ENCODE results near the gene CNKSR3.
A peak's percentile ranks its signal among the peaks of the same experiment; 100 is the strongest.

The CNKSR3 gene

DNA sequence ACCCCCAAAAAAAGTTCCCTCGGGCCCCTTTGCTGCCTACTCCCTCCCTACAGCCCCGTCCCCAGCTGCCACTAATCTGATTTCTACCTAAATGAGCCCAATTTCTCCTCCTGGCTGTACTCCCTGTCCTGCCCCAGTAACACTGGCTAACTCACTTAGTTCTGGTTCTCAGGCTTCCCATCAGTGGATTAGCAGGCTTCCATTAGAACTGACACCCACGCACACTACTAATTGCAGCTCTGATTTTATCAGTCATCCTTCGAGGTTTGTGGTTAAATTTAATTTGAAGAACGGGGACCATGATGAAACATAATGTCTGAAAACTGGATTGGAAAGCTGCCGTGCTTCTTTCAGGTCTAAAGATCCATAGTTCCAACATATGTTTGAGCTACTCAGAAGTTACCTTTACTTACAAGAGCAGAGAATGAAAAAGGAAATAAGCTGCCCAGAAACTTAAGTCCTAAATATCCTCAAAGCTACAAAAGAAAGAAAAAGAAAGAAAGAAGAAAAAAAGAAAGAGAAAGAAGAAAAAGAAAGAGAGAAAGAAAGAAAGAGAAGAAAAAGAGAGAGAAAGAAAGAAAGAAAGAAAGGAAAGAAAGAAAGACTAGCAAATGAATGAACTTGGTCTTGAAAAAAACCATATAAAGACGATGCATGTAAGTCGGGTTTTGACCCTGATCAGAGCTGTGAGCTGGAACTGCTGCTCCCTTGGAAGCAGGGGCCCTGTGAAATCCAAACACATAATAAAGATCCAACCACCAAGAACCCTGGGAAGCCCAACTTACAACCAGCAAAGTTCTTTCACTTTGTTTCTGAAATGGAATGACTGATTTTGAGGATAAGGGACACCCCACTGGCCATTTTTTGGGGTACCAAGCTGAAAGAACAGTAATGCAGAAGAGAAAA is 51.7 kb downstream of the CNKSR3 start:
- peak; percentile 38 for ATAC-seq
- TF ChIP-seq, protein P1, sequence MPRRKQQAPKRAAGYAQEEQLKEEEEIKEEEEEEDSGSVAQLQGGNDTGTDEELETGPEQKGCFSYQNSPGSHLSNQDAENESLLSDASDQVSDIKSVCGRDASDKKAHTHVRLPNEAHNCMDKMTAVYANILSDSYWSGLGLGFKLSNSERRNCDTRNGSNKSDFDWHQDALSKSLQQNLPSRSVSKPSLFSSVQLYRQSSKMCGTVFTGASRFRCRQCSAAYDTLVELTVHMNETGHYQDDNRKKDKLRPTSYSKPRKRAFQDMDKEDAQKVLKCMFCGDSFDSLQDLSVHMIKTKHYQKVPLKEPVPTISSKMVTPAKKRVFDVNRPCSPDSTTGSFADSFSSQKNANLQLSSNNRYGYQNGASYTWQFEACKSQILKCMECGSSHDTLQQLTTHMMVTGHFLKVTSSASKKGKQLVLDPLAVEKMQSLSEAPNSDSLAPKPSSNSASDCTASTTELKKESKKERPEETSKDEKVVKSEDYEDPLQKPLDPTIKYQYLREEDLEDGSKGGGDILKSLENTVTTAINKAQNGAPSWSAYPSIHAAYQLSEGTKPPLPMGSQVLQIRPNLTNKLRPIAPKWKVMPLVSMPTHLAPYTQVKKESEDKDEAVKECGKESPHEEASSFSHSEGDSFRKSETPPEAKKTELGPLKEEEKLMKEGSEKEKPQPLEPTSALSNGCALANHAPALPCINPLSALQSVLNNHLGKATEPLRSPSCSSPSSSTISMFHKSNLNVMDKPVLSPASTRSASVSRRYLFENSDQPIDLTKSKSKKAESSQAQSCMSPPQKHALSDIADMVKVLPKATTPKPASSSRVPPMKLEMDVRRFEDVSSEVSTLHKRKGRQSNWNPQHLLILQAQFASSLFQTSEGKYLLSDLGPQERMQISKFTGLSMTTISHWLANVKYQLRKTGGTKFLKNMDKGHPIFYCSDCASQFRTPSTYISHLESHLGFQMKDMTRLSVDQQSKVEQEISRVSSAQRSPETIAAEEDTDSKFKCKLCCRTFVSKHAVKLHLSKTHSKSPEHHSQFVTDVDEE (CRISPR knock-in tag; IDR thresholded peaks at IDR 0.05): peak; percentile 24; the same call in 1 of the 2 replicates
- TF ChIP-seq ISL1 (CRISPR knock-in tag; IDR thresholded peaks at IDR 0.05): peak; percentile 80
- 0 out of 2 replicates have a peak, but pooled peaks have one; percentile 20 for TF ChIP-seq ZFP3 (CRISPR knock-in tag; IDR thresholded peaks at IDR 0.05)
- no peak for TF ChIP-seq RARB (CRISPR knock-in tag; IDR thresholded peaks at IDR 0.05)
- TF ChIP-seq BACH2 (CRISPR knock-in tag; IDR thresholded peaks at IDR 0.05; ENCODE audit: borderline replicate concordance): no peak
- TF ChIP-seq ZC3H10 (CRISPR knock-in tag; IDR thresholded peaks at IDR 0.05): no peak
- peak; percentile 58; the same call in 1 of the 2 replicates for TF ChIP-seq TCF4 (CRISPR knock-in tag; IDR thresholded peaks at IDR 0.05; ENCODE audit: borderline replicate concordance)
- TF ChIP-seq, protein P2, sequence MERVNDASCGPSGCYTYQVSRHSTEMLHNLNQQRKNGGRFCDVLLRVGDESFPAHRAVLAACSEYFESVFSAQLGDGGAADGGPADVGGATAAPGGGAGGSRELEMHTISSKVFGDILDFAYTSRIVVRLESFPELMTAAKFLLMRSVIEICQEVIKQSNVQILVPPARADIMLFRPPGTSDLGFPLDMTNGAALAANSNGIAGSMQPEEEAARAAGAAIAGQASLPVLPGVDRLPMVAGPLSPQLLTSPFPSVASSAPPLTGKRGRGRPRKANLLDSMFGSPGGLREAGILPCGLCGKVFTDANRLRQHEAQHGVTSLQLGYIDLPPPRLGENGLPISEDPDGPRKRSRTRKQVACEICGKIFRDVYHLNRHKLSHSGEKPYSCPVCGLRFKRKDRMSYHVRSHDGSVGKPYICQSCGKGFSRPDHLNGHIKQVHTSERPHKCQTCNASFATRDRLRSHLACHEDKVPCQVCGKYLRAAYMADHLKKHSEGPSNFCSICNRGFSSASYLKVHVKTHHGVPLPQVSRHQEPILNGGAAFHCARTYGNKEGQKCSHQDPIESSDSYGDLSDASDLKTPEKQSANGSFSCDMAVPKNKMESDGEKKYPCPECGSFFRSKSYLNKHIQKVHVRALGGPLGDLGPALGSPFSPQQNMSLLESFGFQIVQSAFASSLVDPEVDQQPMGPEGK (CRISPR knock-in tag; IDR thresholded peaks at IDR 0.05; ENCODE audit: borderline replicate concordance): peak; percentile 48; the same call in 1 of the 2 replicates
- TF ChIP-seq ZNF565 (CRISPR knock-in tag; conservative IDR thresholded peaks at IDR 0.05; ENCODE audit: low read depth): no peak
- no peak for TF ChIP-seq ZFP30 (CRISPR knock-in tag; IDR thresholded peaks at IDR 0.05)
- TF ChIP-seq ARNTL (CRISPR knock-in tag; IDR thresholded peaks at IDR 0.05; ENCODE audit: borderline replicate concordance, low read depth): no peak
- TF ChIP-seq GLIS3 (CRISPR knock-in tag; IDR thresholded peaks at IDR 0.05): no peak
- no peak for TF ChIP-seq SNAI2 (CRISPR knock-in tag; IDR thresholded peaks at IDR 0.05)
- no peak for TF ChIP-seq PPARA (CRISPR knock-in tag; IDR thresholded peaks at IDR 0.05; ENCODE audit: borderline replicate concordance)
- TF ChIP-seq, protein P3, sequence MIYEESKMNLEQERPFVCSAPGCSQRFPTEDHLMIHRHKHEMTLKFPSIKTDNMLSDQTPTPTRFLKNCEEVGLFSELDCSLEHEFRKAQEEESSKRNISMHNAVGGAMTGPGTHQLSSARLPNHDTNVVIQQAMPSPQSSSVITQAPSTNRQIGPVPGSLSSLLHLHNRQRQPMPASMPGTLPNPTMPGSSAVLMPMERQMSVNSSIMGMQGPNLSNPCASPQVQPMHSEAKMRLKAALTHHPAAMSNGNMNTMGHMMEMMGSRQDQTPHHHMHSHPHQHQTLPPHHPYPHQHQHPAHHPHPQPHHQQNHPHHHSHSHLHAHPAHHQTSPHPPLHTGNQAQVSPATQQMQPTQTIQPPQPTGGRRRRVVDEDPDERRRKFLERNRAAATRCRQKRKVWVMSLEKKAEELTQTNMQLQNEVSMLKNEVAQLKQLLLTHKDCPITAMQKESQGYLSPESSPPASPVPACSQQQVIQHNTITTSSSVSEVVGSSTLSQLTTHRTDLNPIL (CRISPR knock-in tag; IDR thresholded peaks at IDR 0.05; ENCODE audit: low read depth): 0 out of 2 replicates have a peak, but pooled peaks have one; percentile 16
- no peak for TF ChIP-seq ESRRG (CRISPR knock-in tag; IDR thresholded peaks at IDR 0.05)
- no peak for TF ChIP-seq OSR1 (CRISPR knock-in tag; IDR thresholded peaks at IDR 0.05)
- no peak for TF ChIP-seq CSDC2 (CRISPR knock-in tag; IDR thresholded peaks at IDR 0.05)
- TF ChIP-seq ZNF70 (CRISPR knock-in tag; IDR thresholded peaks at IDR 0.05): no peak

- ATAC-seq: peak; percentile 52
- TF ChIP-seq BACH2 (CRISPR knock-in tag; IDR thresholded peaks at IDR 0.05; ENCODE audit: borderline replicate concordance): no peak
- no peak for TF ChIP-seq ZFP3 (CRISPR knock-in tag; IDR thresholded peaks at IDR 0.05)
- no peak for TF ChIP-seq ISL1 (CRISPR knock-in tag; IDR thresholded peaks at IDR 0.05)
- TF ChIP-seq TCF4 (CRISPR knock-in tag; IDR thresholded peaks at IDR 0.05; ENCODE audit: borderline replicate concordance): no peak
- no peak for TF ChIP-seq CSRNP3 (CRISPR knock-in tag; IDR thresholded peaks at IDR 0.05)
Observed at GRCh38 chr6:154457881-154458284, 52.6 kb downstream of the CNKSR3 start.

GRCh38 chr6:154457046-154457713 is 53.3 kb downstream of the CNKSR3 start:
- no peak for TF ChIP-seq ZFP30 (CRISPR knock-in tag; IDR thresholded peaks at IDR 0.05)
- no peak for TF ChIP-seq ESRRG (CRISPR knock-in tag; IDR thresholded peaks at IDR 0.05)
- peak; percentile 32 for TF ChIP-seq ISL1 (CRISPR knock-in tag; IDR thresholded peaks at IDR 0.05)
- TF ChIP-seq, protein P4, sequence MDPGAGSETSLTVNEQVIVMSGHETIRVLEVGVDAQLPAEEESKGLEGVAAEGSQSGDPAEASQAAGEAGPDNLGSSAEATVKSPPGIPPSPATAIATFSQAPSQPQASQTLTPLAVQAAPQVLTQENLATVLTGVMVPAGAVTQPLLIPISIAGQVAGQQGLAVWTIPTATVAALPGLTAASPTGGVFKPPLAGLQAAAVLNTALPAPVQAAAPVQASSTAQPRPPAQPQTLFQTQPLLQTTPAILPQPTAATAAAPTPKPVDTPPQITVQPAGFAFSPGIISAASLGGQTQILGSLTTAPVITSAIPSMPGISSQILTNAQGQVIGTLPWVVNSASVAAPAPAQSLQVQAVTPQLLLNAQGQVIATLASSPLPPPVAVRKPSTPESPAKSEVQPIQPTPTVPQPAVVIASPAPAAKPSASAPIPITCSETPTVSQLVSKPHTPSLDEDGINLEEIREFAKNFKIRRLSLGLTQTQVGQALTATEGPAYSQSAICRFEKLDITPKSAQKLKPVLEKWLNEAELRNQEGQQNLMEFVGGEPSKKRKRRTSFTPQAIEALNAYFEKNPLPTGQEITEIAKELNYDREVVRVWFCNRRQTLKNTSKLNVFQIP (CRISPR knock-in tag; IDR thresholded peaks at IDR 0.05; ENCODE audit: borderline replicate concordance, low read depth): no peak
- TF ChIP-seq, protein P1 (CRISPR knock-in tag; IDR thresholded peaks at IDR 0.05): 0 out of 2 replicates have a peak, but pooled peaks have one; percentile 21
- TF ChIP-seq, protein P3 (CRISPR knock-in tag; IDR thresholded peaks at IDR 0.05; ENCODE audit: low read depth): 0 out of 2 replicates have a peak, but pooled peaks have one; percentile 52
- ATAC-seq: no peak; the same call in 2 of the 3 replicates

Measured in SK-N-SH treated with all-trans-retinoic acid at 6 μM for 48 hours (cell line).